ENCODE data around the gene TPM3. TPM values are rescaled to one million over a fixed set of nuclear protein-coding genes. Genes with fewer than 3 reads are reported as not detected.

TPM3 gene
- total and polyA plus RNA-seq, 2 of the 8 experiments (the other 6 are each of a cell fraction or from before 2014, with no cell fraction given), result 278 to 572 TPM

- TF ChIP-seq, protein P1, sequence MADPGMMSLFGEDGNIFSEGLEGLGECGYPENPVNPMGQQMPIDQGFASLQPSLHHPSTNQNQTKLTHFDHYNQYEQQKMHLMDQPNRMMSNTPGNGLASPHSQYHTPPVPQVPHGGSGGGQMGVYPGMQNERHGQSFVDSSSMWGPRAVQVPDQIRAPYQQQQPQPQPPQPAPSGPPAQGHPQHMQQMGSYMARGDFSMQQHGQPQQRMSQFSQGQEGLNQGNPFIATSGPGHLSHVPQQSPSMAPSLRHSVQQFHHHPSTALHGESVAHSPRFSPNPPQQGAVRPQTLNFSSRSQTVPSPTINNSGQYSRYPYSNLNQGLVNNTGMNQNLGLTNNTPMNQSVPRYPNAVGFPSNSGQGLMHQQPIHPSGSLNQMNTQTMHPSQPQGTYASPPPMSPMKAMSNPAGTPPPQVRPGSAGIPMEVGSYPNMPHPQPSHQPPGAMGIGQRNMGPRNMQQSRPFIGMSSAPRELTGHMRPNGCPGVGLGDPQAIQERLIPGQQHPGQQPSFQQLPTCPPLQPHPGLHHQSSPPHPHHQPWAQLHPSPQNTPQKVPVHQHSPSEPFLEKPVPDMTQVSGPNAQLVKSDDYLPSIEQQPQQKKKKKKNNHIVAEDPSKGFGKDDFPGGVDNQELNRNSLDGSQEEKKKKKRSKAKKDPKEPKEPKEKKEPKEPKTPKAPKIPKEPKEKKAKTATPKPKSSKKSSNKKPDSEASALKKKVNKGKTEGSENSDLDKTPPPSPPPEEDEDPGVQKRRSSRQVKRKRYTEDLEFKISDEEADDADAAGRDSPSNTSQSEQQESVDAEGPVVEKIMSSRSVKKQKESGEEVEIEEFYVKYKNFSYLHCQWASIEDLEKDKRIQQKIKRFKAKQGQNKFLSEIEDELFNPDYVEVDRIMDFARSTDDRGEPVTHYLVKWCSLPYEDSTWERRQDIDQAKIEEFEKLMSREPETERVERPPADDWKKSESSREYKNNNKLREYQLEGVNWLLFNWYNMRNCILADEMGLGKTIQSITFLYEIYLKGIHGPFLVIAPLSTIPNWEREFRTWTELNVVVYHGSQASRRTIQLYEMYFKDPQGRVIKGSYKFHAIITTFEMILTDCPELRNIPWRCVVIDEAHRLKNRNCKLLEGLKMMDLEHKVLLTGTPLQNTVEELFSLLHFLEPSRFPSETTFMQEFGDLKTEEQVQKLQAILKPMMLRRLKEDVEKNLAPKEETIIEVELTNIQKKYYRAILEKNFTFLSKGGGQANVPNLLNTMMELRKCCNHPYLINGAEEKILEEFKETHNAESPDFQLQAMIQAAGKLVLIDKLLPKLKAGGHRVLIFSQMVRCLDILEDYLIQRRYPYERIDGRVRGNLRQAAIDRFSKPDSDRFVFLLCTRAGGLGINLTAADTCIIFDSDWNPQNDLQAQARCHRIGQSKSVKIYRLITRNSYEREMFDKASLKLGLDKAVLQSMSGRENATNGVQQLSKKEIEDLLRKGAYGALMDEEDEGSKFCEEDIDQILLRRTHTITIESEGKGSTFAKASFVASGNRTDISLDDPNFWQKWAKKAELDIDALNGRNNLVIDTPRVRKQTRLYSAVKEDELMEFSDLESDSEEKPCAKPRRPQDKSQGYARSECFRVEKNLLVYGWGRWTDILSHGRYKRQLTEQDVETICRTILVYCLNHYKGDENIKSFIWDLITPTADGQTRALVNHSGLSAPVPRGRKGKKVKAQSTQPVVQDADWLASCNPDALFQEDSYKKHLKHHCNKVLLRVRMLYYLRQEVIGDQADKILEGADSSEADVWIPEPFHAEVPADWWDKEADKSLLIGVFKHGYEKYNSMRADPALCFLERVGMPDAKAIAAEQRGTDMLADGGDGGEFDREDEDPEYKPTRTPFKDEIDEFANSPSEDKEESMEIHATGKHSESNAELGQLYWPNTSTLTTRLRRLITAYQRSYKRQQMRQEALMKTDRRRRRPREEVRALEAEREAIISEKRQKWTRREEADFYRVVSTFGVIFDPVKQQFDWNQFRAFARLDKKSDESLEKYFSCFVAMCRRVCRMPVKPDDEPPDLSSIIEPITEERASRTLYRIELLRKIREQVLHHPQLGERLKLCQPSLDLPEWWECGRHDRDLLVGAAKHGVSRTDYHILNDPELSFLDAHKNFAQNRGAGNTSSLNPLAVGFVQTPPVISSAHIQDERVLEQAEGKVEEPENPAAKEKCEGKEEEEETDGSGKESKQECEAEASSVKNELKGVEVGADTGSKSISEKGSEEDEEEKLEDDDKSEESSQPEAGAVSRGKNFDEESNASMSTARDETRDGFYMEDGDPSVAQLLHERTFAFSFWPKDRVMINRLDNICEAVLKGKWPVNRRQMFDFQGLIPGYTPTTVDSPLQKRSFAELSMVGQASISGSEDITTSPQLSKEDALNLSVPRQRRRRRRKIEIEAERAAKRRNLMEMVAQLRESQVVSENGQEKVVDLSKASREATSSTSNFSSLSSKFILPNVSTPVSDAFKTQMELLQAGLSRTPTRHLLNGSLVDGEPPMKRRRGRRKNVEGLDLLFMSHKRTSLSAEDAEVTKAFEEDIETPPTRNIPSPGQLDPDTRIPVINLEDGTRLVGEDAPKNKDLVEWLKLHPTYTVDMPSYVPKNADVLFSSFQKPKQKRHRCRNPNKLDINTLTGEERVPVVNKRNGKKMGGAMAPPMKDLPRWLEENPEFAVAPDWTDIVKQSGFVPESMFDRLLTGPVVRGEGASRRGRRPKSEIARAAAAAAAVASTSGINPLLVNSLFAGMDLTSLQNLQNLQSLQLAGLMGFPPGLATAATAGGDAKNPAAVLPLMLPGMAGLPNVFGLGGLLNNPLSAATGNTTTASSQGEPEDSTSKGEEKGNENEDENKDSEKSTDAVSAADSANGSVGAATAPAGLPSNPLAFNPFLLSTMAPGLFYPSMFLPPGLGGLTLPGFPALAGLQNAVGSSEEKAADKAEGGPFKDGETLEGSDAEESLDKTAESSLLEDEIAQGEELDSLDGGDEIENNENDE (IDR thresholded peaks at IDR 0.05; ENCODE audit: insufficient replicate concordance, low read length), result no peak
- no peak for TF ChIP-seq TCF12 (IDR thresholded peaks at IDR 0.05; ENCODE audit: low read depth, low read length)
- TF ChIP-seq EP300 (IDR thresholded peaks at IDR 0.05; ENCODE audit: borderline replicate concordance in 1 of 2, low read depth in 2 of 2, low read length in 2 of 2), result no peak
- TF ChIP-seq TEAD4 (IDR thresholded peaks at IDR 0.05; ENCODE audit: low read depth, low read length), result no peak
- no peak for TF ChIP-seq TAF7 (optimal IDR thresholded peaks at IDR 0.05; ENCODE audit: borderline replicate concordance, low read depth, low read length)
- TF ChIP-seq KDM5A (IDR thresholded peaks at IDR 0.05; ENCODE audit: low read length), result no peak
- TF ChIP-seq MAFK (IDR thresholded peaks at IDR 0.05; ENCODE audit: low read depth, low read length), result no peak
- TF ChIP-seq SIX5 (IDR thresholded peaks at IDR 0.05; ENCODE audit: low read depth, low read length), result no peak
- TF ChIP-seq CHD2 (IDR thresholded peaks at IDR 0.05; ENCODE audit: low read length), result no peak
- TF ChIP-seq EZH2 (IDR thresholded peaks at IDR 0.05; ENCODE audit: low read depth, low read length, severe bottlenecking), result no peak
- TF ChIP-seq TBP (IDR thresholded peaks at IDR 0.05; ENCODE audit: low read depth, low read length), result no peak
Observed at GRCh38 chr1:154218545-154218944, 26.6 kb upstream of the TPM3 start (continued).
